A375 (cell line): ENCODE data around the gene IFI6. TPM values are rescaled to one million over a fixed set of nuclear protein-coding genes. Genes with fewer than 3 reads are reported as not detected.

Source experiments
- small RNA-seq: library from RNA; depleted of rRNA; stranded (forward); fragments of <200 nt; gene quantifications from one replicate; pipeline ENCODE3, GENCODE V24; 2014
- total RNA-seq: library from RNA; depleted of rRNA; stranded (reverse); fragments of >200 nt; shearing (Covaris generic); gene quantifications from 2 replicates; pipeline ENCODE4 v1.2.3, GENCODE V29; 2014; rRNA removed

The IFI6 gene, protein sequence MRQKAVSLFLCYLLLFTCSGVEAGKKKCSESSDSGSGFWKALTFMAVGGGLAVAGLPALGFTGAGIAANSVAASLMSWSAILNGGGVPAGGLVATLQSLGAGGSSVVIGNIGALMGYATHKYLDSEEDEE
- total RNA-seq: 33.7 and 40.2 TPM in 2 replicates

DNA sequence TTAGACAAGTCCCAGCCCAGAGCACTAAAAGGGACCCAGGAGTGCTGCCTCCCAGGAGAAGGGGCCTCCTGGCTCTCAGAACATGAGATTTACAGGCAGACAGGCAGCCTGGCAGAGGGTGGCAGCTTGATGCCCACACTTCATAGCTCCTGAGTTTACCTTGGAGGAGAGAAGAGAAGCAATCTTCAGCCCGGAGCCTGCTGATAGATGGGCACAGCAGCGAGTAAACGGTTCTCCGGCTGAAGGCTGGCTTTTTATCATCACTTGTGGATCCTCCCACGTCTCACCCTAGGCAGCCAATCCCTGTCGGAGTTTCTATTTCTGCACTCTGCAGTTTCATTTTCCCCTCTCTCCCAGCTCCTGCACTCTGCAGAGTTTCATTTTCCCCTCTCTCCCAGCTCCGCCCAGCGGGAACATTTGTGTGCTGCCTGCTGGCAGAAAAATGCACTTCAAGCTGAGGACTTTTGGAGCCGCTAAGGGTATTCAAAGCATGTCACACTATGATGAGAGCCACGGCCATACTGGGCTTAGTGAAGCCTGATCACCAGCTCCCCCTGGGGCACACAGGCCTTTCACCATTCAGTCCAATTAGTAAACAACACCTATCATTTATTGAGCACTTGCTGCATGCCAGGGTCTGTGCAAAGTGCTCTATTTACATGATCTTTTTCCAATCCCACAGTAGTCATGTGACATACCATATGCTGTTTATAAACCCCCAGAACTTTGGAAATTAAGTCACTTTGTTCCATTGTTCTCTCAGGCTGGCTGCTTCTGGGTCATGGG lies at the start of gene IFI6:
IFI6 (minus strand) TSS at position 229 of the 786 bp plus-strand sequence. CDS start 2,878 bp downstream, outside the sequence.

GRCh38 chr1:27634985-27635367 lies 37.0 kb downstream of the IFI6 start, which contains the start of gene FGR:
Gene FGR, minus strand, starts transcription at chr1:27635185. Its CDS starts 11,269 bp downstream, at chr1:27623916.

Small RNA genes within 50 kb of the gene (small RNA-seq; reads per million reads assigned to genes)
- not detected for gene AL031729.1
- gene RNU6-424P: not detected
- gene RNU6-949P: not detected

Other genes starting within 250 kb of the IFI6 start
- gene WASF2, start 182.0 kb downstream of the IFI6 start, total RNA-seq: 19.0 and 21.6 TPM in 2 replicates
- gene AHDC1, start 68.0 kb downstream of the IFI6 start, total RNA-seq: 9.5 and 10.8 TPM in 2 replicates
- gene FGR, start 37.0 kb downstream of the IFI6 start, total RNA-seq: 0.05 TPM in 1 of 2 replicates, not detected in the other
- 7.0 and 8.9 TPM in 2 replicates for gene FAM76A, start 53.8 kb upstream of the IFI6 start, total RNA-seq
- 17.8 and 22.2 TPM in 2 replicates for gene STX12, start 101.0 kb upstream of the IFI6 start, total RNA-seq
- 55.5 and 63.8 TPM in 2 replicates for gene PPP1R8, start 158.6 kb upstream of the IFI6 start, total RNA-seq
- gene THEMIS2, start 200.4 kb upstream of the IFI6 start, total RNA-seq: 3.4 and 6.0 TPM in 2 replicates
- 91.6 and 107 TPM in 2 replicates for gene RPA2, start 242.4 kb upstream of the IFI6 start, total RNA-seq